HG03196 (cell line): ENCODE data around the gene POLR3B.
"Not testable (repeated sequence)": the region's sequence is repeated elsewhere in the genome, so short reads cannot be mapped to it uniquely, and the experiment has no call there.

Experiments
- ATAC-seq: cut with Tn5 transposase; IDR thresholded peaks from one replicate; pipeline ENCODE4 v1.9.1; 2021; ENCODE audit not compliant: unreplicated experiment

POLR3B gene

GRCh38 chr12:106342397-106343213 is 14.9 kb upstream of the POLR3B start:
- no peak for ATAC-seq

- ATAC-seq = no peak
Observed at GRCh38 chr12:106343214-106343528, 14.4 kb upstream of the POLR3B start.

- no peak for ATAC-seq
Observed at GRCh38 chr12:106344131-106344530, 13.4 kb upstream of the POLR3B start.

- no peak for ATAC-seq
Observed at GRCh38 chr12:106345746-106346145, 11.8 kb upstream of the POLR3B start.

- ATAC-seq = no peak
Observed at GRCh38 chr12:106348411-106348810, 9.1 kb upstream of the POLR3B start.

- no peak for ATAC-seq
Observed at GRCh38 chr12:106353175-106353574, 4.4 kb upstream of the POLR3B start.

GRCh38 chr12:106358396-106359241 is 1.1 kb downstream of the POLR3B start:
- peak; percentile 6 for ATAC-seq

- no peak for ATAC-seq
Observed at GRCh38 chr12:106359646-106360399, 2.3 kb downstream of the POLR3B start.

GRCh38 chr12:106360400-106360994 is 2.9 kb downstream of the POLR3B start:
- no peak for ATAC-seq

- no peak for ATAC-seq
Observed at GRCh38 chr12:106362971-106363370, 5.4 kb downstream of the POLR3B start.

GRCh38 chr12:106364261-106364660 is 6.7 kb downstream of the POLR3B start:
- no peak for ATAC-seq

- no peak for ATAC-seq
Observed at GRCh38 chr12:106369624-106370346, 12.2 kb downstream of the POLR3B start.

GRCh38 chr12:106378788-106379187 is 21.2 kb downstream of the POLR3B start:
- no peak for ATAC-seq

GRCh38 chr12:106380954-106381353 is 23.4 kb downstream of the POLR3B start:
- no peak for ATAC-seq

GRCh38 chr12:106381866-106382265 is 24.3 kb downstream of the POLR3B start:
- ATAC-seq = not testable (repeated sequence)

GRCh38 chr12:106386813-106387535 is 29.4 kb downstream of the POLR3B start:
- no peak for ATAC-seq

- ATAC-seq = no peak
Observed at GRCh38 chr12:106387848-106388377, 30.4 kb downstream of the POLR3B start.

- ATAC-seq = no peak
Observed at GRCh38 chr12:106389151-106389550, 31.6 kb downstream of the POLR3B start.

GRCh38 chr12:106392759-106393158 is 35.2 kb downstream of the POLR3B start:
- no peak for ATAC-seq

GRCh38 chr12:106409878-106410277 is 52.3 kb downstream of the POLR3B start:
- no peak for ATAC-seq
